Activated naive CD8-positive, alpha-beta T cell treated with anti-CD3 and anti-CD28 coated beads, Interleukin-2, amount 50 U/mL, for 16 hours (primary cell): Measurements from ENCODE around the gene UTP25.
"Not testable (repeated sequence)": the region's sequence is repeated elsewhere in the genome, so short reads cannot be mapped to it uniquely, and the experiment has no call there.

Source experiments
- DNase-seq: peaks from one replicate; pipeline ENCODE4 v3.0.0-alpha.2; 2020; ENCODE audit warnings: low read depth, low spot score

UTP25 gene

GRCh38 chr1:209827384-209828262, at the start of gene UTP25:
Gene UTP25, plus strand, starts transcription at chr1:209827972. Its CDS starts 92 bp downstream, at chr1:209828064.
- DNase-seq, result peak; percentile 75

GRCh38 chr1:209778102-209778501, 49.7 kb upstream of the UTP25 start:
- no peak for DNase-seq

GRCh38 chr1:209780268-209780667, 47.5 kb upstream of the UTP25 start:
- no peak for DNase-seq

- no peak for DNase-seq
Measured at GRCh38 chr1:209783386-209783785, 44.4 kb upstream of the UTP25 start.

- peak; percentile 99 for DNase-seq
Measured at GRCh38 chr1:209784265-209785169, 43.3 kb upstream of the UTP25 start, which contains the start of gene C1orf74. Gene C1orf74, minus strand, starts transcription at chr1:209784559. Its CDS starts 925 bp downstream, at chr1:209783634.

GRCh38 chr1:209785592-209785991, 42.2 kb upstream of the UTP25 start:
- DNase-seq, result no peak

GRCh38 chr1:209786146-209786545, 41.6 kb upstream of the UTP25 start:
- no peak for DNase-seq

GRCh38 chr1:209787551-209787950, 40.2 kb upstream of the UTP25 start:
- no peak for DNase-seq

- DNase-seq, result no peak
Measured at GRCh38 chr1:209789245-209789644, 38.5 kb upstream of the UTP25 start.

- no peak for DNase-seq
Measured at GRCh38 chr1:209790286-209791193, 37.2 kb upstream of the UTP25 start.

- no peak for DNase-seq
Measured at GRCh38 chr1:209791920-209792319, 35.9 kb upstream of the UTP25 start.

- DNase-seq, result not testable (repeated sequence)
Measured at GRCh38 chr1:209793711-209794110, 34.1 kb upstream of the UTP25 start.

- DNase-seq, result no peak
Measured at GRCh38 chr1:209797978-209798639, 29.7 kb upstream of the UTP25 start.

- no peak for DNase-seq
Measured at GRCh38 chr1:209800984-209801834, 26.6 kb upstream of the UTP25 start.

GRCh38 chr1:209802117-209802779, 25.5 kb upstream of the UTP25 start:
- no peak for DNase-seq

- no peak for DNase-seq
Measured at GRCh38 chr1:209802780-209803152, 25.0 kb upstream of the UTP25 start.

- DNase-seq, result no peak
Measured at GRCh38 chr1:209803568-209803967, 24.2 kb upstream of the UTP25 start.

- no peak for DNase-seq
Measured at GRCh38 chr1:209805341-209805781, 22.4 kb upstream of the UTP25 start.
